Stimulated activated CD8-positive, alpha-beta memory T cell treated with anti-CD3 and anti-CD28 coated beads, Interleukin-4, amount 100 ng/mL, for 48 hours (primary cell): ENCODE measurements around the gene LRRC9.
A peak's percentile ranks its signal among the peaks of the same experiment; 100 is the strongest.
"Not testable (repeated sequence)": the region's sequence is repeated elsewhere in the genome, so short reads cannot be mapped to it uniquely, and the experiment has no call there.

Experiments used
- DNase-seq: peaks from one replicate; pipeline ENCODE4 v3.0.0-alpha.2; 2020

The LRRC9 gene

DNA sequence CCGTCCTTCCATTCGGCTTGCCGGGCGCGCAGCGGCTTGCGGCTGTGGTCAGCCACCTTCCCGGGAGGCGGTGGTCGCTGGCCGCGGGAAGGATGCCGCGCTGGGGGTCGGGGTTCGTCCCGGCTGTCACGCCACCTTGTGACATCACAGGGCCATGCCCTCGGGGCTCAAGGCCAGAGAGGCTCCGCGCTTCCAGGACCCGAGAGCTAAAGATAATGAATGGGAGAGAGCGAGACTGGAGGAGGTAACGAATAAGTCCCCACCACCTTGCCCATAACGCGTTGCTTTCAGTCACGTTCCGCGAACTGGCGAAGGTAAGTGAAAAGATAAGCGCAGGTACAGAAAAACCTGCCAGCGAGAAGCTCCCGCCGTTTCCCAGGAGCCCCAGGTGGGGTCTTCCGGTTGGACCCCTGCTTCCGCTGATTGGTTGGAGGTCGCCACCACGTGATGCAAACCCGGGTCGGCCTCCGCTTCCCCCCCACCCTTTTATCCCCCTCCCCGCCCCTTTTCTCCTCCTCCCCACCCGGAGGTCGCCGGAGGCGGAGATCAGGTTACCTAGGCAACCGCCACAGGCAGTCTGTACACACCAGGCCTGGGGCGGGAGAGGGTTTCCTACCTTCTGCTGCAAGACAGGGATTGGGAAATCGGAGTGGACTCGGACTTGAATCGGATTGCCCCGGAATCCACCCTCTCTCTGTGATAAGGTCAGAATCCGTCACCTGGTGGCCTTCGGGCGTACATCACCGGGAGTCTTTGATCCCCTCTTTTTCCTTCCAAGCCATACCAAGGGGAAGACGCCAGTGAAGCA is at the start of gene LRRC9:
LRRC9 (plus strand) TSS at position 575 of the 808 bp plus-strand sequence.
- peak; percentile 28 for DNase-seq

DNA sequence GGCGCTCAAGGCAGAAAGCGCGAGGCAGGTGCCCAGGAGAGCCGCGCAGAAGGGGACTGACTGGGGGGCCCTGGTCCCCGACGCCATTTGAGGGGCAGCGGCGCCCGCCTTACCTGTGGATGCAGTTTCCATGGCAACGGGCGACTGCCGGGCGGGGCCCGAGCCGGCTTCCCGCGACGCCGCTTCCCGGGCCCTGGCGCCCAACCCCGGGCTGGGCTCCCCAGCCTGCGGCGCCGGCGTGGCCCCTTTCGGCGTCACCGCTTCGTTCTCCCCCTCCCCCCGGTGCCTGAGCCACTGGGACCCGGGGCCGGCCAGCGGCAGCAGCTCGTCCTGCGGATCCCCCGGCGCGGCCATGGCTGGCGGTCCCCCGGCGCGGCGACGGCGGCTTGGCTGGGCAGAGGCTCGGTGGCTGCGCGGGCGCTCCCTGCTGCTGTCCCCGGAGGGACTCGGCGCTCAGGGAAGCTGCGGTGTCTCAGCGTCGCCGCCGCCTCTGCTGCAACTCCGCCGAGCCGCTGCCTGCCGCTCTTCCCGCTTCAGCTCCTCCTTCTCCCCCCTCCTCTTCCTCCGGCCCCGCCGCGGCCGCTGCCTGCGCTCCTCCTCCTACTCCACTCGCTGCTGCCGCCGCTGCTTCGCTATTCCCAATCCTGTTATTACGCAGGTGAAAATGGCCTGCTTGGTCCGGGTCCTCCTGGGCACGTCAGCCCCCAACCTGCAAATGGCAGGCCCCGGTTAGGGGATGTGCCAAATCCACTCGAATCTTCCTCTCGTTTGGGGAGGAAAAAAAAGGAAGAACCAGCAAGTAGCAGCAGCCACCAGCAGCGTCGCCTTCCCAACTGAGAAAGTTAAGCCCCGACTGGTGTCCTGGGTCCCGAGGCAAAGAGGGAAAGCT is 49.4 kb upstream of the LRRC9 start, which contains the start of gene RTN1:
RTN1 (minus strand) TSS at position 500 of the 889 bp plus-strand sequence; CDS start at position 354, 146 bp downstream.
- peak; percentile 40 for DNase-seq

DNA sequence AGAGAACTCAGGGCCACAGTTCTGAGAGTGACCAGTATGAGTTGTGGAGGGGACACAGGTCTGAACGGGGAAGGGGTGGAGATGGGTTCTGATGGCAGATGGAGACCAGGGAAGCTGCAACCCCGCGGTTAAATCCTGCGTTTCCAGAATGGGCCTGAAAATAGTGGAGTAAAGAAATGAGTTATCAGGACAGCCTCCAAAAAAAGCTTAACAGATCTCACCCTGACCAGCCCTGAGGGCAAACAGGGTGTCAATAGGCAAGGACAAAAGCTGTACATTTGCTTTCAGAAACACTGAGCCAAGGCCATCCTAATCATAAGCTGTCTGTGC is 48.8 kb upstream of the LRRC9 start:
- no peak for DNase-seq

DNA sequence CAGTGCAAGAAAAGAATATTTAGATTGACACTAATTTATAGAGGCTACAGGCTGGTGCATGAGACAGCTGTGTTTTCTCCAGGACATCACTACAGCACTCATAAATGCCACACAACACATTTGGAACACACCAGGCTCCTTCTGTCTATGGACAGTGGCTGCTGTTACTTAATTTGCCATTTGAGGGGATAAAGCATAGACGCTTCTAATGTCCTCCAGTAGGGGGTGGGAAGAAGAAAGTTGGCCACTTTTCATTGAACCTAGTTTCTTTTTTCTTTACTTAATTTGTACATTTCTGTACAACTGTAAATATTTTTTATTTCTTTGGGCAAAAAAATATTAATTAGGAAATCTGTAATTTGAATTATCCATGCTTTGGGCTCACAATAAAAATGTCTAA is 37.0 kb upstream of the LRRC9 start:
- DNase-seq: no peak

DNA sequence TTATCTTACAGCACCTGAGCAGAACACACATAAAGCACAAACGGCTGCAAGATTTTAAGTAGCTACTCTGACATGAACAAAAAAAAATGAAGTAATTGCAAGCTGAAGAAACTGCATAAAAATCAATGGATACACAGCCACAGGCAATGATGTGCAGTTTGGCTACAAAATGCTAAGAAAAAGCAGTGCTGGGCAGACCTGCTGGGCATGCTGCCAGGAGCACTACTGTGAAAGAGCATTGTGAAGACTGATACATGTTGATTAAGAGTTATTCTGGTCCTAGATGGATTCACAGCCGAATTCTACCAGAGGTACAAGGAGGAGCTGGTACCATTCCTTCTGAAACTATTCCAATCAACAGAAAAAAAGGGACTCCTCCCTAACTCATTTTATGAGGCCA is 29.3 kb upstream of the LRRC9 start:
- DNase-seq: no peak

DNA sequence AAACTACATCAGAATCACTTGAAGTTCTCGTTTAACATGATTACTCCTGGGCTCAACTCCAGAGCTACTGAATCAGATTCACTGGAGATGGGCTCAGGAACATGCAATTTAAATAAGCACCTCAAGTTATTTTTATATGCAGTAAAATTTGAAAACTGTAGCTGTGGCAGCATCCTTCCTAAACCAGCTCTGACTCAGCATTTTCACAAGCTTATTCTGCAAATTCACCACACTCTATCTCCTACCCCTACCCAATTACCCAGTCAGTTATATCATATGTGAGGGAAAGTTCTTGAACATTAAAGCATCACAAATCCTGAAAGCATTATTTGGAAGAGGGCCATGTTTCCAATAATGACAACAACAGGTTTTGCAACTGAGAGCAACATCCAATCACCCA is 24.2 kb upstream of the LRRC9 start:
- no peak for DNase-seq

DNA sequence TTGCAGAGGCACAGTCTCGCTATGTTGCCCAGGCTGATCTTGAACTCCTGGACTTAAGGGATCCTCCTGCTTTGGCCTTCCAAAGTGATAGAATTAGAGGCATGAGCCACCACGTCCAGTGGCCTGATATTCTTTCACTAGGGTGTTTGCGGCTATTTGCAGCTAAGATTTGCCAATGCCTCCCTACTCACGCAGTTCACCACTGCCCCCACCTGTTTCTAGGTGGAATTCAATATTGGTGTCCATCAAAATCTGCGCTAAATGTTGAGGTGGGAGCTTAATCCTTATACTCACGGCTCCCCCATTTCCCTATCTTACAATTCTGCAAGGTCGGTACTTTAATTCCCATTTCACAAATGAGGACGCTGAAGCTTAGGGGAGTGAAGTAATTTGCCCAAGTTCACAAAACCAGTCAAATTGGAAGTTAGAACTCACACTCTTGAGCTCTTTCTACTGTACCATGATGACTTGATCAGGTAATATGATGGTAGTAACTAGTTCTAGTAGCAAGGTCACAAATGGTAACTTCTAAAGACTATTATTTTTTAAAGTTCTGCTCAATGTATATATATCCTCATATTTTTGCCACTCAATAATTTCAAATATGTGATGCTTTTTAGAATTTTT is 22.1 kb upstream of the LRRC9 start:
- peak; percentile 27 for DNase-seq

DNA sequence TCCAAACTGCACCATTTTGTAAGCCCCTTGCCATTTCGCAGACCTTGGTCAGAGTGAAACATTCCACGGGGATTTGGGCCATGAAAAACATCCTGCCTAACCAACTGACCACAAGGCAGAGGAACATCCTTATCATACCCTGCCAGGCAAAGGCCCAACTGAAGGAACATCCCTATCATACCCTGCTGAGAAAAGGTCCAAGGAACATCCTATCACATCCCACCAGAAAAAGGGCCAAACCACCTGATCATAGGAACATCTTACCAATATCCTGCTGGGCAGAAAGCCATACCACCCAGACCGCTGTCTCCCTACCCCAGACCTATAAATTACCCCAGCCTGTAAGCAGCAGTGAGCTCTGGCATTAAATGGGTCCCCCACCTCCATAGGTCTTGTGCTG is 19.4 kb upstream of the LRRC9 start:
- no peak for DNase-seq

DNA sequence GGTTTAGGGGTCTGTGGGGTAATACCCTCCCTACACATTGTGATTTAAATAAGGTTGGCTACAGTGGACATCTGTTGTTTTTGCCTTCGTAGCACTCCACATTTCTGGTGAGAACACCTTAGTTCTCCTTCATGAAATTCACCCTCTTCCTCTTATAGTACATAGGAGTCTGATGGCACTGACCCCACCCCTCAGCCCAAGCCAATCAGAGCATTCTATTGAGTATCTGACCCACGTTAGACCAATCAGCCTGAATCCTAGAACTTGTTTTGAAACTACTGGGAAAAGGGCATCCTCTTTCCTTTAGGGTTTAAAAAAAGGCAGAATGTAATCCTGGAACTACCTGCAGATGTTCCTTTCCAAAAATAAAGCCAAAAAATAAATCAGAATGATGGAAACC is 15.8 kb upstream of the LRRC9 start:
- no peak for DNase-seq

DNA sequence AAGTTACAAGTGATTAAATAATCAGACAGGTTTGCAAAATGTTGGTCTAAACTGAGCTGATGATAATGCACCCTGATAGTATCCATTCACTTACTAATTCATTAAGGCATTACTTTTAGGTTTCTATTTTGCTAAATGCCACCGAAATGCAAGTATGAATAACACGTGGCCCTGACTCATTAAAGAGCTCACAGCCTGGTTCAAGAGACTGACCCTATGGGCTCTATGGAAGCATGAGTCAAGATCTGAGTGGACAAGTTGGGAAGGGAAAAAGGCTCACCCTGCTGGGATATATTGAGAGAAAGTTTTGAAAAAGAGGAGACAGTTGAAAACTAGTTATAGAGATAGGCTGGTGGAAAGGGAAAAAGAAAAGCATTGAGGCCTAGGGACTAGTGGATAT is 14.8 kb upstream of the LRRC9 start:
- no peak for DNase-seq

DNA sequence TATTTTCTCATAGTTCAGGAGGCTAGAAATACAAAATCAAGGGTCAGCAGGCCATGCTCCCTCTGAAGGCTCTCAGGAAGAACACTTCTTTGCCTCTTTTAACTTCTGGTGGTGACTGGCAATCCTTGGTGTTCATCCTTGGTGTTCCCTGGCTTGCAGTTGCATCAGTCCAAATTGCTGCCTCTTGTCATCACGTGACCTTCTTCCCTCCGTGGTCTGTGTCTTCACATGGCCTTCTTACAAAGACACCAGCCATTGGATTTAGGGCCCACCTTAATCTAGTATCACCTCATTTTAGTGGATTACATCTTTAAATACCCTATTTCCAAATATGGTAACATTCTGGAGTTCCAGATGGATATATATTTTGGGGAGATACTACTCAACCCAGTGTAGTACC is 7.5 kb upstream of the LRRC9 start:
- no peak for DNase-seq

DNA sequence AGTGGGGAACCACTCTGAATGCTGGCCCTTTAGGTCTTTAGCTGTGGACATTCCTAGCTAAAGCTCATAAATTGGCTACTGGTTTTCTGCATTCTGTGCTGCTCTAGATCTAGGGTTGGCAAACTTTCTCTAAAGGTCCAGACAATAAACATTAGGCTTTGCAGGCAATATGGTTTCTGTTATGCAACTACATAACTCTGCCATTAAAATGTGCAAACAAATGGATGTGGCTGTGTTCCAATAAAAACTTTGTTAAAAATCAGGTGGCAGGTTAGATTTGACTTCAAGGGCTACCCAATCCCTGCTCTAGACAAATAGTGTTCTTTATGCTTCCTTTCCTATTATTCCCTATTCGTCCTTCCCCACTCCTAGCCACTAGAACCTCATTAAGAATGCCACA is 6.8 kb upstream of the LRRC9 start:
- no peak for DNase-seq

DNA sequence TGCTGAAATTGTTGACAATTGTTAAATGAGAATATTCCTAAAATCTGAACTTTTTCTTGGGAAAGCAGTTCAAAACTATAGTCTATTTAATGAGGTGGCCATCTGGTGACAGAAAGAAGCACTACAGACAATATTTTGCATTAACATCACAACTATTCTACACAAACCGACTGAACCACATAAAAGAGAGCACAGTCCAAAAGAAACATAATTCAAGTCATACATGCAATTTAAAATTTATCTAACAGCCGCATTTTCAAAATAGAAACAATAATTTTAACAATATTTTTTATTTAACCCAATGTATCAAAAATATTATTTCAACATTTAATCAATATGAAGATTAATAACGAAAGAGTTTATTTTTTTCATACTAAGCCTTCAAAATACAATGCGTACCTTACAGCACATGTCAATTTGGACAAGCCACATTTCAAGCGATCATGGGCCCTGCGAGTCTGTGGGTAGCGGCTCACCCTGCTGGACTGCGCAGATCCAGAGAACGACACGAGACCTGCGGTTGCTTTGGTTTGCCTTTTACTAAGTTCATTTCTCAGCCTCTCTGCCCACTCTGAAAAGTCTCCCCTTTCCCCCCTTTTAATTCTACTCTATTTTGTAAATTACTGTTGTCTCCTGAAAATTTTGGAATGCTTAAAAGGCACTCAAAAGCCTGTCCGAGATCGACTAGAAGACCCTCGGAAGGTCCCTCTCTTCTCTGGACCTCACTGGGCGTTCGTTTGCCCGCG is 947 bp upstream of the LRRC9 start:
- DNase-seq: peak; percentile 32

DNA sequence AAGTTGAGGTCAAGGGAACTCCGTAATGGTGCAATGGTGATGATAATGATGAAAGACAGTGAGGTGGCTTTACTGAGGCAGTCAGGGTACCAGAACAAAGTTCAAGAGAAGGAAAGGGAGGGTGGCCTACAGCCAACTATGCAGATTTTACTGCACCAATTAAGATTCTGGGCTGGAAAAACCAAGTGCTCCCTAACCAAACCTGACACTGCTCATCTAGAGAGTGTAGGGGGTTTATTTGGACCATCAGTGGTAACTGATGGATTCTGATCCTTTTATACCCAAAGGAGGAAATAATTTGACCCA is 387 bp downstream of the LRRC9 start:
- no peak for DNase-seq

DNA sequence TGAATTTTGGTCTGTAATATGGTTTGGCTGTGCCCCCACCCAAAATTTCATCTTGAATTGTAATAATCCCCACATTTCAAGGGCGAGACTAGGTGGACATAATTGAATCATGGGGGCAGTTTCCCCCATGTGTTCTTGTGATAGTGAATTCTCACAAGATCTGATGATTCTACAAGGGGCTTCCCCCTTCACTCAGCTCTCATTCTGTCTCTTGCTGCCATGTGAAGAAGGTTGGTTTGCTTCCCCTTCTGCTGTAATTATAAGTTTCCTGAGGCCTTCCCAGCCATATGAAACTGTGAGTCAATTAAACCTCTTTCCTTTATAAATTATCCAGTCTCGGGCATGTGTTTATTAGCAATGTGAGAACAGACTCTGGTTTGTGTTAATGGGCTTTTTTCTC is 5.9 kb downstream of the LRRC9 start:
- no peak for DNase-seq

DNA sequence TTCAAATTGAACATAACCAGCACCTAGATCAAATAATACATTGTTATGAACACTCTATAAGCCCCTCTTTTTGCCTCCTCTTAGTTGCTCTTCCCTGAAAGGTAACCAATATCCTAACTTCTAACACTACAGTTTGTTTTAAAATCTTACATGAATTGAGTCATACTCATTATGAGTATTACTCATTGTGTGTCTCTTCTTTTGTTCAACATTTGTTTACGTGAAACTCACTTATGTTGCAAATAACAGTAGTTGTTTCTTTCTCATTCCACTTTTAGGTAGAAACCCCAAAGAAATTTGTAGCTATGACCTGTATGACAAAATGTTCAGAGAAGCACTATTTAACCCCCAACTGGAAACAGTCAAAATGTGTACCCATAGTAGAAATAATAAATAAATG is 6.6 kb downstream of the LRRC9 start:
- DNase-seq: no peak

DNA sequence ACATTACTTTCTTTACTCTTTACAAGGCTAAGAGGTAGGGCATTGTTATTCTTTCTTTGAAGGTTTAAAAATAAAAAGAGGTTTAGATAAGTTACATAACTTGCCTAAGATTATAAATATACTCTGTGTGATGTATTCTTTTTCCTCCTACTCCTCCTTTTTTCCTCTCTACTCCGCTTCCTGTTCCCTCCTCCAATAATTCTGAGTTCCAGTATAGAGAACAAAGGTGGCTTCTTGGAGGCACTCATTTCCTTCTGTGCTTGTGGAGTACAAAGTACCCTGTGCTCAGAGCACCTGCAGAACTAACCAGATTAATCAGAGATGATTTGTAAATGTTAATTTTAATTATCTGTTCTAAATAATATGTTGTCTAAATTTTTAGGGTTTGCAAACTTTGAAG is 11.3 kb downstream of the LRRC9 start:
- no peak for DNase-seq

DNA sequence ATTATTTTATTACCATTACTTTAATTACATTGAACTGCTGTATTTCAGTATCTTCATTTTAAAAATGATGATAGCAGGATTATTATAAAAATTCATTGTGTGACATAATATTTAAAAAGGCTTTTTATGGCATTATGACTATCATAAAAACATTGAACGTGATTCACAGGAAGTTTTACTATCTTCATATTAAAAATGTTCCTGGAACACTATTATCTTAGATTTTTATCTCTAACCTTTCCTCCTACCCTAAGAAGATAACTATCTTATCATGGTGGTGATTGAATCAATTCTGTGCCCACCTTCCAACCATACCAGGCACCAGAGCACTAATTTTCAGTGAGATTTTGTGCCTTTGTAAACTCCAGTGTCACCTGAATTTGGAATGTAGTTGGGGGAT is 16.2 kb downstream of the LRRC9 start:
- no peak for DNase-seq

DNA sequence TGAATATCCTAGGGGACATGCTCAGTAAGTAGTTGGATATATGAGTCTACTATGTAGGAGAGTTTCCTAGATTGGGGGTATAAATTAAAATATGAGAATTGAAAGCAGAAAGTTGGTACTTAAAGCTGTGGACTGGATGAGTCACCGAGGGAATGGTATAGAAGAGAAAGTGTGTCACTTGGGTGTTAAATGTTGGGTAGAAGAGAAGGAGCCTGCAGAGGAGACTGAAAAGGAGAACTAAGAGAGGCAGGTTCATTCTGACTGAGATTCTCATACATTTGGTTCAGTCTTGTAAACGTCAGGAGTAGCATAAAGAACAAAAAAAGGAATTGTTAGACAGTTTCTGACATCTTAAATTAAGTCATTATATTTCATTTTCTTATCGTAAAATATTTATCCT is 19.9 kb downstream of the LRRC9 start:
- no peak for DNase-seq

DNA sequence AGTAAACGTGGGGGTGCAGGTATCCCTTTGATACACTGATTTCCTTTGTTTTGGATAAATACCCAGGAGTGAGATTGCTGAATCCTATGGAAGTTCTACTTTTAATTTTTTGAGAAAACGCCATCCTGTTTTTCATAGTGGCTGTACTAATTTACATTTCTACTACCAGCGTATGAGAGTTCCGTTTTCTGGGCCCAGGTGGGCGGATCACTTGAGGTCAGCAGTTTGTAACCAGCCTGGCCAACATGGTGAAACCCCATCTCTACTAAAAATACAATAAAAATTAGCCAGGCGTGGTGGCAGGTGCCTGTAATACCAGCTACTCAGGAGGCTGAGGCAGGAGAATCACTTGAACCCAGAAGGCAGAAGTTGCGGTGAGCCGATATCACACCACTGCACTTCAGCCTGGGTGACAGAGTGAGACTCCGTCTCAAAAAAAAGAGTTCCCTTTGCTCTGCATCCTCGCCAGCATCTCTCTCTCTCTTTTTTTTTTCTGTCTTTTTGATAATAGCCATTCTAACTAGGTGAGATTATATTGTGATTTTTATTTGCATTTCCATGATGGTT is 22.4 kb downstream of the LRRC9 start:
- DNase-seq: not testable (repeated sequence)

DNA sequence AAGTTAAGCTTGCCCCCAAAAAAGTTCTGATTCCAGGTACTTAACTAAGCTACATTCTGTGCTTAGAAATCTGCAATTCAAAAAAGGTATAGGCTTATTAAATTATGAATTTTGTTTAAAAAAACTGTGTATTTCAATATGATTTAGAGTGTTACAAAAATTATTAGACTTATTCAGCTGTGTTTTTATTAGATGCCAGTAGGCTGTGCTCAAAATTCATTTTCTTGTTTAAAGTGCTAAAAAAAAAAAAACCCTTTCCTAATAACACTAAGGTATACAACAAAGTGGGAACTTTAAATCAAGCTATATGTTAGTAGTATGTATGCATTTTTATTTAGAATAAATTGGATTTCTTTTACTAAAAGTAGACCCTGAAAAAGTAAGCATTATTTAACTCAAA is 25.0 kb downstream of the LRRC9 start:
- no peak for DNase-seq

DNA sequence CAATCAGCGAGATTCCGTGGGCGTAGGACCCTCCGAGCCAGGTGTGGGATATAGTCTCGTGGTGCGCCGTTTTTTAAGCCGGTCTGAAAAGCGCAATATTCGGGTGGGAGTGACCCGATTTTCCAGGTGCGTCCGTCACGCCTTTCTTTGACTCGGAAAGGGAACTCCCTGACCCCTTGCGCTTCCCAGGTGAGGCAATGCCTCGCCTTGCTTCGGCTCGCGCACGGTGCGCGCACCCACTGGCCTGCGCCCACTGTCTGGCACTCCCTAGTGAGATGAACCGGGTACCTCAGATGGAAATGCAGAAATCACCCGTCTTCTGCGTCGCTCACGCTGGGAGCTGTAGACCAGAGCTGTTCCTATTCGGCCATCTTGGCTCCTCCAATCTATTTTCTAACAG is 32.2 kb downstream of the LRRC9 start:
- not testable (repeated sequence) for DNase-seq

DNA sequence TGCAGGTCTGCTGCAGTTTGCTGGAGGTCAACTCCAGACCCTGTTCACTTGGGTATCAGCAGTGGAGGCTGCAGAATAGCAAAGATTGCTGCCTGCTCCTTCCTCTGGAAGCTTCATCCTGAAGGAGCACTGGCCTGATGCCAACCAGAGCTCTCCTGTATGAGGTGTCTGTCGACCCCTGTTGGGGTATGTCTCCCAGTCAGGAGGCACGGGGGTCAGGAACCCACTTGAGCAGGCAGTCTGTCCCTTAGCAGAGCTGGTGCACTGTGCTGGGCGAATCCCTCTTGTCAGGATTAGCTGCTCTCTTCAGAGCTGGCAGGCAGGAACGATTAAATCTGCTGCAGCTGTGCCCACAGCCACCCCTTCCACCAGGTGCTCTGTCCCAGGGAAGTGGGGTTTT is 37.9 kb downstream of the LRRC9 start:
- DNase-seq: not testable (repeated sequence)
